DND-41 (cell line): ENCODE data around the gene UMPS.

Experiments
- ATAC-seq: fragments of 200-7000 bp; cut with Tn5 transposase; 3 replicates; pipeline ENCODE4 v1.9.1; 2021; ENCODE audit warnings: low read depth; ENCODE audit not compliant: insufficient read depth
- DNase-seq: peaks from one replicate; pipeline ENCODE4 v3.0.0-alpha.2; 2020
- H2AFZ ChIP-seq: 2 replicates; pipeline ENCODE4 v1.6.0; 2012; ENCODE audit warnings: low read depth, low read length
- H3K27ac ChIP-seq: 2 replicates; pipeline ENCODE4 v1.5.1; 2012; ENCODE audit warnings: low read length, inconsistent platforms
- H3K27me3 ChIP-seq: fragments of 200-600 bp; sonication (generic); 2 replicates; pipeline ENCODE4 v1.6.0; 2012; ENCODE audit warnings: low read length, mild to moderate bottlenecking, inconsistent platforms; ENCODE audit not compliant: insufficient read depth, poor library complexity
- H3K36me3 ChIP-seq: 2 replicates; pipeline ENCODE4 v1.5.1; 2012; ENCODE audit warnings: low read length, inconsistent platforms; ENCODE audit not compliant: insufficient read depth
- H3K4me1 ChIP-seq: 2 replicates; pipeline ENCODE4 v1.5.1; 2012; ENCODE audit warnings: mild to moderate bottlenecking, low read length; ENCODE audit not compliant: insufficient read depth
- H3K4me2 ChIP-seq: 2 replicates; pipeline ENCODE4 v1.6.0; 2012; ENCODE audit warnings: mild to moderate bottlenecking, moderate library complexity, low read length, inconsistent platforms; ENCODE audit not compliant: insufficient read depth
- H3K4me3 ChIP-seq, 2 experiments: fragments of 200-600 bp in 1 of 2; shearing (Covaris generic) in 1 of 2; 2 replicates each; pipeline ENCODE4 v1.5.1; 2012 to 2016; ENCODE audit warnings: inconsistent platforms in 2 of 2, low read length in 2 of 2, mild to moderate bottlenecking in 2 of 2, low read depth in 1 of 2, moderate library complexity in 1 of 2
- H3K79me2 ChIP-seq: 2 replicates; pipeline ENCODE4 v1.6.0; 2012; ENCODE audit warnings: low read length, inconsistent platforms; ENCODE audit not compliant: insufficient read depth
- H3K9ac ChIP-seq: 2 replicates; pipeline ENCODE4 v1.6.0; 2012; ENCODE audit warnings: low read depth, mild to moderate bottlenecking, inconsistent platforms, low read length, moderate library complexity
- H3K9me3 ChIP-seq: 2 replicates; pipeline ENCODE4 v1.5.1; 2012; ENCODE audit warnings: low read length, moderate library complexity, mild to moderate bottlenecking, inconsistent platforms; ENCODE audit not compliant: insufficient read depth, severe bottlenecking
- H4K20me1 ChIP-seq: 2 replicates; pipeline ENCODE4 v1.6.0; 2012; ENCODE audit warnings: low read length; ENCODE audit not compliant: insufficient read depth
- EZH2 ChIP-seq: IDR thresholded peaks from 3 replicates; pipeline ENCODE4 v1.6.1; 2012; ENCODE audit warnings: borderline replicate concordance, low read depth, mild to moderate bottlenecking, moderate library complexity, low read length, inconsistent platforms; ENCODE audit not compliant: severe bottlenecking
- TF ChIP-seq, protein P1 (sequence below): IDR thresholded peaks from 2 replicates; pipeline ENCODE4 v1.5.1; 2012; ENCODE audit warnings: borderline replicate concordance, low read length, moderate library complexity, mild to moderate bottlenecking; ENCODE audit not compliant: poor library complexity, severe bottlenecking; ENCODE audit errors: extremely low read depth

UMPS gene

DNA sequence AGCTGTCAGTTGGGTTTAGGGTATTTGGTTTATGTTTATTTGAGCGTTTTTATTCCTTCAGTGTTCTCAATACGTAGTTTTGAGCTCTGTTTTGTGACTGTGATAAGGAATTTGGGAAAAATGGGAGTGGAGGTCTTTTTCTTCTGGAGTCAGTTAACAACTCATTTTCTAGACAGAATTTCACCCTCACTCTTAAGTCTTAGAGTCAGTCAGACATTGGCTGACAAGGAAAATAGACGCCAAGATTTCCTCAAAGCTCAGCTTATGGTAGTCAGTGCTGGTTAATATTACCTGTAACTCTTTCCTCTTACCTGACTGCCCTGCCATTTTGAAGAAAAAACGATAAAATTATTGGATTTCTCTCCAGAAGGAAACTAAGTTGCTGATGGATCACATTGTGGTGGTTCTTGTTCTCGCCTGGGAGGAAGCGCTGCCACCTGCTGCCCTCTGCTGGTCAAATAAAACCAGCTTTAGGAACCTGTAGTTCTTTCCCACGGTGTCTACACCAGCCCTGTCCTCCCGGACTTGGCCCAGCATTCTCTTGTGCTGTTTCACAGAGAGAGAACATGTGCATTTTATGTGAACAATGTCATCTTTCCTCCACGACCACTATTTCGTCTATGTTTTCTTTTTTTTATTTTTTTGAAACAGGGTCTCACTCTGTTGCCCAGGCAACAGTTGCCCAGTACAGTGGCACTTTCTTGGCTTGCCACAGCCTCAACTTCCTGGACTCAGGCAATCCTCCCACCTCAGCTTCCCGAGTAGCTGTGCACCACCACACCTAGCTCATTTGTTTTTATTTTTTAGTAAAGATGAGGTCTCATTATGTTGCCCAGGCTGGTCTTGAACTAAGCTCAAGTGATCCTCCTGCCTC is 41.4 kb upstream of the UMPS start:
- H3K27ac ChIP-seq, result no peak overlapping the region
- ATAC-seq, result peak; percentile 95
- H3K79me2 ChIP-seq, result no peaks in the 10 kb centered on the region
- no peaks in the 10 kb centered on the region for H3K36me3 ChIP-seq
- no peaks in the 10 kb centered on the region for H3K27me3 ChIP-seq
- TF ChIP-seq, protein P1, sequence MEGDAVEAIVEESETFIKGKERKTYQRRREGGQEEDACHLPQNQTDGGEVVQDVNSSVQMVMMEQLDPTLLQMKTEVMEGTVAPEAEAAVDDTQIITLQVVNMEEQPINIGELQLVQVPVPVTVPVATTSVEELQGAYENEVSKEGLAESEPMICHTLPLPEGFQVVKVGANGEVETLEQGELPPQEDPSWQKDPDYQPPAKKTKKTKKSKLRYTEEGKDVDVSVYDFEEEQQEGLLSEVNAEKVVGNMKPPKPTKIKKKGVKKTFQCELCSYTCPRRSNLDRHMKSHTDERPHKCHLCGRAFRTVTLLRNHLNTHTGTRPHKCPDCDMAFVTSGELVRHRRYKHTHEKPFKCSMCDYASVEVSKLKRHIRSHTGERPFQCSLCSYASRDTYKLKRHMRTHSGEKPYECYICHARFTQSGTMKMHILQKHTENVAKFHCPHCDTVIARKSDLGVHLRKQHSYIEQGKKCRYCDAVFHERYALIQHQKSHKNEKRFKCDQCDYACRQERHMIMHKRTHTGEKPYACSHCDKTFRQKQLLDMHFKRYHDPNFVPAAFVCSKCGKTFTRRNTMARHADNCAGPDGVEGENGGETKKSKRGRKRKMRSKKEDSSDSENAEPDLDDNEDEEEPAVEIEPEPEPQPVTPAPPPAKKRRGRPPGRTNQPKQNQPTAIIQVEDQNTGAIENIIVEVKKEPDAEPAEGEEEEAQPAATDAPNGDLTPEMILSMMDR, result peak; percentile 87
- no peak for TF ChIP-seq EZH2
- peak; percentile 73 for DNase-seq
- no peaks in the 10 kb centered on the region for H4K20me1 ChIP-seq
- H3K9ac ChIP-seq, result no peak overlapping the region
- no peak overlapping the region for H3K4me2 ChIP-seq
- H3K4me3 ChIP-seq, result no peak overlapping the region
- H3K4me1 ChIP-seq, result no peaks in the 10 kb centered on the region
- peak overlapping the region; percentile 3; the same call in 1 of the 2 replicates for H2AFZ ChIP-seq
- no peaks in the 10 kb centered on the region for H3K9me3 ChIP-seq

DNA sequence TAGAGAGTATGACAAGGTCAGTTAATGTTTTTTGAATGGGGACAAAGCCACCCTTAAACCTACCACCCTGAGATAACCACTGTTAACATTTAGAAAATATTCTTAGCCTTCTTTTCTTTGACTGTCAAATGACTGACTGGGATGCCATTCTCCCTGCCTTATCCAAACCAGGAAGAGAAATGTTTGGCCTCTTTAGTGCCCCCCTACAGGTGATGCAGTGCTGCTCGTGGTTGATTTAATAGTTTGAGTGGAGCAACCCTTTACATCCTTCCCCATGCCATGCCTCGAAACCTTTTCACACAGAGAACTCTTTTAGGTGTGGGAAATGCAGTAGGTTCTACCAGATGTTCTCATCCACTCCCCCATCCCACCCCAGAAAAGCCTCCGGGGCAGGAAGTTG is 38.7 kb upstream of the UMPS start:
- Histone ChIP-seq H3K4me3 (no peak overlapping the region), H3K36me3 (no peaks in the 10 kb centered on the region), H3K27ac (no peak overlapping the region), H2AFZ (no peak overlapping the region), H3K27me3 (peaks cover 6% of the 10 kb centered on the region), H3K4me1 (no peaks in the 10 kb centered on the region), H3K4me2 (no peak overlapping the region), H4K20me1 (no peaks in the 10 kb centered on the region), H3K9ac (no peak overlapping the region), H3K79me2 (no peaks in the 10 kb centered on the region), H3K9me3 (no peaks in the 10 kb centered on the region)
- TF ChIP-seq, protein P1, result no peak
- no peak for TF ChIP-seq EZH2
- DNase-seq (no peak), ATAC-seq (no peak)

DNA sequence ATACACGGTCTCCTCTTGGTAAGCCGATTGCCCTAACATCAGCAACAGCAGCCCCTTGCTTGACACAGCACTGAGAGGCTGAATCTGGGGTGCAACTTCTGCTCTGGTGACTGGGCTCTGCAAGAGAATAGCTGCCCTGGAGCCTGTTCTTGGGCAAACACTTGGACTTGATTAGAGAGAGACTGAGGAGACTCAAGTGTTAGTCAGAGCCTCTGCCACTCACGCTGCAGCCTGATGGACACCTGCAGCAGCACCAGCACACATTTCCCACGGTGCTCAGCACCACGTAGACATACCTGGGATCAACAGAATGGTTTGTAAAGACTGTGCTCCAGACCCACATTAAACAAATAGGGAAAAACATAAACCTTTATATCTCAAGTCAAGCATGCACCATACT is 35.8 kb upstream of the UMPS start:
- ATAC-seq, result no peak
- Histone ChIP-seq H3K4me2 (no peak overlapping the region), H3K9me3 (no peaks in the 10 kb centered on the region), H2AFZ (no peak overlapping the region), H3K4me1 (no peaks in the 10 kb centered on the region), H3K27ac (no peak overlapping the region), H3K79me2 (no peaks in the 10 kb centered on the region), H3K9ac (no peak overlapping the region), H4K20me1 (no peaks in the 10 kb centered on the region), H3K4me3 (no peak overlapping the region), H3K36me3 (no peaks in the 10 kb centered on the region), H3K27me3 (peaks cover 12% of the 10 kb centered on the region)
- no peak for DNase-seq
- TF ChIP-seq, protein P1, result no peak
- no peak for TF ChIP-seq EZH2
